Measurements from ENCODE around the gene CRYBB1. TPM values are rescaled to one million over a fixed set of nuclear protein-coding genes. Genes with fewer than 3 reads are reported as not detected.

CRYBB1 gene
- 1 to 10 TPM in 1 of 2 donors, under 1 TPM in 1; 0.33 to 1.7 TPM for total RNA-seq
- 0.21 TPM for polyA plus RNA-seq (2013, experiment 1 of 2)
- not detected for polyA plus RNA-seq (2013, experiment 2 of 2)
- long read RNA-seq, experiment 1, result 0 reads
- long read RNA-seq, experiment 2, result 0 reads
- long read RNA-seq, experiment 3, partial matches to known transcripts, result 0 of 1 reads
- long read RNA-seq, experiment 3, other reads (novel, unspliced or antisense), result 0 of 1 reads
- long read RNA-seq, experiment 4, partial matches to known transcripts, result 1 of 2 reads
- long read RNA-seq, experiment 4, other reads (novel, unspliced or antisense), result 0 of 2 reads

DNA sequence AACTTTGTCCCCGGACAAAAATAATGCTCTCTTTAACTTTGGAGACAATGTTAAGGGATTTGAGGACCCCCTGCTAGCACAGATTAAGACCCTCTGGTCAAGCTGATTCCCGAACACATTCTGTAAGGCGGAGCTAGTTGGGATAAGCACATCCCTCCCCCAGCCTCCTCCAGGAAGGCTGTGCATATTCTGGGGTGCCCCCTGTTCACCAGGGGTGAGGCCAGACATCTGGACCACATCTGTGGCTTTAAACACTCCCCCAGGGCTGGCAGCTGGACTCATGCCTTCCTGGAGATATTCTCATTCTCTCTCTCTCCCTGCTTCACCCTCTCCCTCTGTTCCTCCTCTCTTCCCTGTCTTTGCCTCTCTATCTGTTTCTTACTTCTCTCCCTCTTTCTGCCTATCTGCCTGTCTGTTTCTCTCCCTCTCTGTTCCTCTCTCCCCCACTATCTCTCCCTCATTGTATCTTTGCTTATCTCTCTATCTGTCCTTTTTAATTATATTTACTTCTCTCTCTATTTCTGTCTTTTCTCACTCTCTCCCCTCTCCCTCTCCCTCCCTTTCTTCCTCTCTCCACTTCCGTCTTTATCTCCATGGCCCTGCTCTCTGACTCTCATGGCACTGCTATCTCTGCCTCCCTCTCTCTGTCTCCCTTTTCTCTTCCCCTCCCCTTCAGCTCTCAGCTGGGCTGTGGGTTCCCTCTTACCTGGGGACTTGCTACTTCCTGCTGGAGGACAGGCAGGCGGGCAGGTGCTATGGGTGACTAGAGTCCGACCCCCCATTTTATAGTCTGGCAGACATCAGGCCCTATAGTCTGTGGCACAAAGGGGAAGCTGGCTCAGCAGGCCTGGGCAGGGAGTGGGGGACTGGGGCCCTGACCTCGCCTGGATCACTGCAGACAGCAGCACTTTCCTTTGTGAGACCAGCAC is at the start of gene CRYBB1:
Gene CRYBB1 (minus strand): TSS at position 757 of the 929 bp plus-strand sequence. CDS start 1,708 bp downstream, outside the sequence.
- H3K4me1 Mint-ChIP-seq, result peaks cover 38% of the 10 kb centered on the region
- peak within 1 kb of the TSS; percentile 85 for H3K27ac Mint-ChIP-seq
- H3K4me3 ChIP-seq (ENCODE audit: low read length), result peak within 1 kb of the TSS; percentile 53
- H3K36me3 ChIP-seq (ENCODE audit: control insufficient read depth, insufficient read depth, low read length), result no peaks in the 10 kb centered on the region
- no peak within 1 kb of the TSS for H3K9ac ChIP-seq (ENCODE audit: extremely low read depth, low read length, poor library complexity, severe bottlenecking)
- H3K27ac ChIP-seq (ENCODE audit: low read depth, low read length), result no peak within 1 kb of the TSS
- 44 to 46% methylated on average over 4 to 7 of the region's 7 CpGs for WGBS, 2 experiments (ENCODE audit: insufficient coverage in 1 of 2, insufficient read length in 1 of 2)
- peaks cover 25% of the 10 kb centered on the region for H3K4me1 ChIP-seq (ENCODE audit: control insufficient read depth, insufficient read depth, low read length)
- TF ChIP-seq, protein P1, sequence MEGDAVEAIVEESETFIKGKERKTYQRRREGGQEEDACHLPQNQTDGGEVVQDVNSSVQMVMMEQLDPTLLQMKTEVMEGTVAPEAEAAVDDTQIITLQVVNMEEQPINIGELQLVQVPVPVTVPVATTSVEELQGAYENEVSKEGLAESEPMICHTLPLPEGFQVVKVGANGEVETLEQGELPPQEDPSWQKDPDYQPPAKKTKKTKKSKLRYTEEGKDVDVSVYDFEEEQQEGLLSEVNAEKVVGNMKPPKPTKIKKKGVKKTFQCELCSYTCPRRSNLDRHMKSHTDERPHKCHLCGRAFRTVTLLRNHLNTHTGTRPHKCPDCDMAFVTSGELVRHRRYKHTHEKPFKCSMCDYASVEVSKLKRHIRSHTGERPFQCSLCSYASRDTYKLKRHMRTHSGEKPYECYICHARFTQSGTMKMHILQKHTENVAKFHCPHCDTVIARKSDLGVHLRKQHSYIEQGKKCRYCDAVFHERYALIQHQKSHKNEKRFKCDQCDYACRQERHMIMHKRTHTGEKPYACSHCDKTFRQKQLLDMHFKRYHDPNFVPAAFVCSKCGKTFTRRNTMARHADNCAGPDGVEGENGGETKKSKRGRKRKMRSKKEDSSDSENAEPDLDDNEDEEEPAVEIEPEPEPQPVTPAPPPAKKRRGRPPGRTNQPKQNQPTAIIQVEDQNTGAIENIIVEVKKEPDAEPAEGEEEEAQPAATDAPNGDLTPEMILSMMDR (conservative IDR thresholded peaks at IDR 0.05), result no peak
- H3K36me3 Mint-ChIP-seq (ENCODE audit: low read depth), result no peaks in the 10 kb centered on the region
- H3K4me3 Mint-ChIP-seq, result peak within 1 kb of the TSS; percentile 27
- DNase-seq, result peak; percentile 72
- no peaks in the 10 kb centered on the region for H3K9me3 ChIP-seq (ENCODE audit: control insufficient read depth, low read length)
- H3K27me3 ChIP-seq (ENCODE audit: control insufficient read depth, insufficient read depth, low read length, poor library complexity, severe bottlenecking), result no peaks in the 10 kb centered on the region
- H3K9me3 Mint-ChIP-seq, result no peaks in the 10 kb centered on the region
- no peaks in the 10 kb centered on the region for H3K27me3 Mint-ChIP-seq (ENCODE audit: insufficient read depth)

DNA sequence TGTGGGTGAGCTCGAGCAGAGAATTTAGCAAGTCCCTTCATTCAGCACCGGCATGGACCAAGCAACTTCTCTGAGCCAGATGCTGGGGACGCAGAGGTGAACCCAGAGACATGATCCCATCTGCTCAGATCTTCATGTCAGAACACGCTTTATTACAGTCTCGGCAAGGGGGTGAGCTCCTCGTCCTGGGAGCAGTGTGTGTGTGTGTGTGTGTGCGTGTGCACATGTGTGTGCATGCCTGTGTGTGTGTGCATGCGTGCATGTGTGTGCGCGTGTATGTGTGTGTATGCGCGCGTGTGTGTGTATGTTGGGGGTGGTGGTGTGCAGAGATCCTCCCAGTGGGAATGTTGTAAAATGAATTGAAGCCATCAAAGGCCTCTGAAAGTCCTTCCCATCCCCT is 49.3 kb upstream of the CRYBB1 start:
- H3K27ac ChIP-seq (ENCODE audit: low read depth, low read length), result no peak overlapping the region
- no peaks in the 10 kb centered on the region for H3K9me3 ChIP-seq (ENCODE audit: control insufficient read depth, low read length)
- Mint-ChIP-seq H3K36me3 (ENCODE audit: low read depth) (no peaks in the 10 kb centered on the region), H3K27me3 (ENCODE audit: insufficient read depth) (no peaks in the 10 kb centered on the region), H3K27ac (no peak overlapping the region), H3K4me3 (no peak overlapping the region), H3K9me3 (no peaks in the 10 kb centered on the region), H3K4me1 (peaks cover 6% of the 10 kb centered on the region)
- H3K9ac ChIP-seq (ENCODE audit: extremely low read depth, low read length, poor library complexity, severe bottlenecking), result no peak overlapping the region
- DNase-seq, result no peak
- H3K36me3 ChIP-seq (ENCODE audit: control insufficient read depth, insufficient read depth, low read length), result no peaks in the 10 kb centered on the region
- WGBS, 2 experiments (ENCODE audit: insufficient coverage in 1 of 2, insufficient read length in 1 of 2), result 80 to 98% methylated on average over 6 to 12 of the region's 13 CpGs
- no peak overlapping the region for H3K4me3 ChIP-seq (ENCODE audit: low read length)
- TF ChIP-seq, protein P1 (conservative IDR thresholded peaks at IDR 0.05), result no peak
- no peaks in the 10 kb centered on the region for H3K4me1 ChIP-seq (ENCODE audit: control insufficient read depth, insufficient read depth, low read length)
- H3K27me3 ChIP-seq (ENCODE audit: control insufficient read depth, insufficient read depth, low read length, poor library complexity, severe bottlenecking), result no peaks in the 10 kb centered on the region

DNA sequence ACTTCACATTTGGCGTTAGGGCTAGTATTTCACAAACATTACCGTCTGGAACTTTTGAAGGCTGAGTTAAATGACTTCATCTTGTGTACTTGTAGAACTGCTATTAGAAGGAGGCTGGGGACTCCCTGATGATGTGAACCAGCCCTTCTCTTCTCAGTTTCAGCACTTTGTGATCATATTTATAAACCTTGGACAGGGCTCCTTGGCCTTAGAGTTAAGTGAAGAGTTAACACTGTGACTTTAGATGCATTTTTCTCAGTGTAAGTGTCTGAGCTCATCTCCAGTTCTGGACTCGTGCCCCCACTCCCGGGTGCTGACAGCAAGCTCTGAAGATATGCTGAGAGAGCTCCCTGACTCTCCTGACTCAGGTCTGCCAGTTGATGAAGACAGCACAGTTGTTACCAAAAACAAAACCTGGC is 48.0 kb upstream of the CRYBB1 start:
- TF ChIP-seq, protein P1 (conservative IDR thresholded peaks at IDR 0.05), result no peak
- no peaks in the 10 kb centered on the region for H3K9me3 Mint-ChIP-seq
- no peaks in the 10 kb centered on the region for H3K27me3 ChIP-seq (ENCODE audit: control insufficient read depth, insufficient read depth, low read length, poor library complexity, severe bottlenecking)
- no peak overlapping the region for H3K4me3 Mint-ChIP-seq
- H3K27ac Mint-ChIP-seq, result no peak overlapping the region
- DNase-seq, result no peak
- H3K4me1 ChIP-seq (ENCODE audit: control insufficient read depth, insufficient read depth, low read length), result no peaks in the 10 kb centered on the region
- no peak overlapping the region for H3K27ac ChIP-seq (ENCODE audit: low read depth, low read length)
- H3K9me3 ChIP-seq (ENCODE audit: control insufficient read depth, low read length), result no peaks in the 10 kb centered on the region
- H3K36me3 ChIP-seq (ENCODE audit: control insufficient read depth, insufficient read depth, low read length), result no peaks in the 10 kb centered on the region
- no peaks in the 10 kb centered on the region for H3K27me3 Mint-ChIP-seq (ENCODE audit: insufficient read depth)
- H3K4me3 ChIP-seq (ENCODE audit: low read length), result no peak overlapping the region
- H3K36me3 Mint-ChIP-seq (ENCODE audit: low read depth), result no peaks in the 10 kb centered on the region
- 72% methylated on average over 4 of the region's 4 CpGs for WGBS, 2 experiments (ENCODE audit: insufficient coverage in 1 of 2, insufficient read length in 1 of 2)
- peaks cover 10% of the 10 kb centered on the region for H3K4me1 Mint-ChIP-seq
- no peak overlapping the region for H3K9ac ChIP-seq (ENCODE audit: extremely low read depth, low read length, poor library complexity, severe bottlenecking)

Data from endodermal cell (in vitro differentiated cells).